GM21529 (cell line): Measurements from ENCODE around the gene RBM26.

ENCODE experiments used
- ATAC-seq: cut with Tn5 transposase; IDR thresholded peaks from one replicate; pipeline ENCODE4 v1.9.1; 2021; ENCODE audit not compliant: unreplicated experiment

RBM26 gene

GRCh38 chr13:79341202-79341601 is 64.9 kb downstream of the RBM26 start:
- no peak for ATAC-seq

- no peak for ATAC-seq
These were observed 65.6 kb downstream of the RBM26 start for GRCh38 chr13:79340490-79340889.

- no peak for ATAC-seq
These were observed 67.7 kb downstream of the RBM26 start for GRCh38 chr13:79338343-79338742.

DNA sequence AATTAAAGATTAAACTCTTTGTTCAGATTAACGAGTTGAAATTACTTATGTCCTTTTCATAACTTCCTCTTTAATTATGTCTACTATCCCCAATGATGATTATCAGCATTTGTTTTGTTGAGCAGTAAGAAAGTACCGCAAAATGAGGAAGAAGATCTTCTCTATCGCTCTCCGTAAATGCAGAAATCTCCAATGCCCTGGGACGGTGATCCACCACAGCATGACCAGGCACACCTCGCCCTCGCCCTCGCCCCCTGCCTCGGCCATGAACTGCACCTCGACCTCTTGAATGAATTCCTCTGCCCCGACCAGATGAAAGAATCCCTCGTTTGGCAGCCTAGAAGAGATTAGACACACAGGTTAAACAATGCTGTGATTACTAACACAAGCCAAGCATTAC is 69.1 kb downstream of the RBM26 start:
- ATAC-seq, result no peak

GRCh38 chr13:79328510-79328909 is 77.5 kb downstream of the RBM26 start:
- ATAC-seq, result no peak

- ATAC-seq, result no peak
These were observed 85.6 kb downstream of the RBM26 start for GRCh38 chr13:79320433-79320832.

DNA sequence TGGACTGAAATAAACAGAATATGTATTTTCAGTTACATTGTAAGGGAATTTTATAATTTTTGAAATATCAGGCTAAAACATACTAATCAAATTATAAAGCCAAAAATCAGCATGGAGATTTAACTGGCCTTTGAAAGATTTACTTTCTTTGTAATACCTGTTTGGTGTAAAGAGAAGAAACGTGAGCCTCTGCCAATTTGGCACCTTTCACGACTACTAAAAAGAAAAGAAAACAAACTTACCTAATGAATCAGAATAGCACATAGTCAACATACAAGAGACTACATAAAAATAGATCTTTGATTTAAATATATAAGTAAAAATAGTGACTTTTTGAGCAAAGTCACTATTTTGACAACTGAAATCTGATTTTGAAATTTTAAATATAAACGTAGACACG is 87.4 kb downstream of the RBM26 start:
- ATAC-seq, result no peak

DNA sequence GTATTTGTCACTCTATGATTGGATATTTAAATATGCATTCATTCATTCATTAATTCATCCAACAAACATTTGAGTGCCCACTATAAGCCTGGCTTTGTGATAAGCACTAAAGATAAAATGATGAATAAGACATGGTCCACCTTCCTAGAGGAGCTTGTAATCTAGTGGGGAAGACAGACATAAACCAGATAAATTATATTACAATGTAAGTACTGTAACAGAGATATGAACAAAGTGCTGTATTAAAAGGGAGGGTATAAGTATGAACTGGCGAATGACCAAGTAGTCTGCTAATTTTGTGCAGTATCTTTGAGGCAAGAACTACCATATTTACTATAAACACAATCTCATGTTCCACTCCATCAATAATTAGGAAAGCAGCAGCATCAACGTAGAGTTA is 88.2 kb downstream of the RBM26 start:
- ATAC-seq, result no peak

DNA sequence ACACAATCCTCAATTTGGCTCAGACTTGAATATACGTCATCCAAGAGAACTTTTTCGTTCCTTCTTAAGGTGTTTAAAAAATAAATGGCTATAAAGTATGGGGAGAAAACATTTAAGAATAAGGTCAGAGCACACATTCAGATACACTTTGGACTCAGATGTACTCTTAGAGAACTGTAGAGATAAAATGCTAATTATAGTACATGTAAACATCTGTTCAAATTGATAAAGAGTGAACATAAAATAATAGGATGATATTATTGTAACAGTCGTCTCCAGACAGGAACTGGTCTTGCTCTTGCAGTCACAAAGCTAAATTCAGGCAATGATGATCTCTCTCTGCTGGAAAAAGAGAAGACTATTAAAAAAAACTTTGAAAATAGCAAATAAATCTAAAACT is 91.4 kb downstream of the RBM26 start:
- ATAC-seq, result no peak

GRCh38 chr13:79312340-79312855 is 93.7 kb downstream of the RBM26 start:
- no peak for ATAC-seq

DNA sequence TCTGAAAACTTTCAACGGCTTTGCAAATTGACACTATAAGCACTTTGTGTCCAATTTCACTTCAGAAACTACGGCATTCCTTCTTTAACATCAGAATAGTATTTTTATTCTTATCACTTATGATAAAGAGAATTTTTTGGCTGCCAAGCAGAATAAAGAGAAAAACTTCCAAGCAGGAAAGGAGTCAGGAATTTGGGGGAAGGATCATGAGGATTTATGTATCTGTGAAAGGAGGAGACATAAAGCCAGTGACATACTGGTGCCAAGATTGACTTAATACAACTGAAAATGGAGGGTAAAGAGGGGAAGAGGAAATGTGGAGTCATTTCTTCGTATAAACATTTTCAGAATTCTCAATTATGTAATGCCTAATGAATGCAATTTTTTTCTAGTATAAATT is 94.7 kb downstream of the RBM26 start:
- no peak for ATAC-seq

DNA sequence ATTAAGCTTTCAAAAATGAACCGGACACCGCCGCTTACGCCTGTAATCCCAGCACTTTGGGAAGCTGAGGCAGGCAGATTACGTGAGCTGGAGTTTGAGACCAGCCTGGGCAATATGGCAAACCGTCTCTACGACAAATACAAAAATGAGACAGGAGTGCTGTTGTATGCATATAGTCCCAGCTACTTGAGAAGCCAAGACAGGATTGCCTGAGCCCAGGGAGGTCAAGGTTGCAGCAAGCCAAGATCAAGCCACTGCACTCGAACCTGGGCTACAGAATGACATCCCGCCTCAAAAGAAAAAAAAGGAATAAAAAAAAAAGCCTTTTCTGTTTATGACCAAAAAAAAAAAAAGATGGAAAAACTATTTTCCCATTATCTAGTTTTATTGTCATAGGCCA is 96.4 kb downstream of the RBM26 start:
- no peak for ATAC-seq

DNA sequence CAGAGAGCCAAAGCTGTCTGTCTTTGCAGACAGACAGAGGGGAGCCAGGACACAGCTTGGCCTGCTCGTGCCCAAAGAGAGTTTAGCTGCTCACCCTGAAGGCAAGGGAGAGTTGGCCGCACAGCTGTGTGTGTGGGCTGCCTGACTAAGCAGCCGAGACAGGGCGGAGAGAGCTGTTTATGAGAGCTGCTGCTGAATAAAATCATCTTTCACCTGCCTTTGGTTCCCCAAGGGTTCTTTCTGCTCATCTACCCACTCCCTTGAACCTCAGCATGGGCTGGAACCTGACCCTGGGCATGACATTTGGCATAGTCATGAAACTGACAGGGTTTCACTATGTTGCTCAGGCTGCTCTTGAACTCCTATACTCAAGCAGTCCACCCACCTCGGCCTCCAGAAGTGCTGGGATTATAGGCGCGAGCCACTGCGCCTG is 98.2 kb downstream of the RBM26 start:
- ATAC-seq, result peak; percentile 85

GRCh38 chr13:79307433-79307861 is 98.6 kb downstream of the RBM26 start:
- peak; percentile 29 for ATAC-seq

DNA sequence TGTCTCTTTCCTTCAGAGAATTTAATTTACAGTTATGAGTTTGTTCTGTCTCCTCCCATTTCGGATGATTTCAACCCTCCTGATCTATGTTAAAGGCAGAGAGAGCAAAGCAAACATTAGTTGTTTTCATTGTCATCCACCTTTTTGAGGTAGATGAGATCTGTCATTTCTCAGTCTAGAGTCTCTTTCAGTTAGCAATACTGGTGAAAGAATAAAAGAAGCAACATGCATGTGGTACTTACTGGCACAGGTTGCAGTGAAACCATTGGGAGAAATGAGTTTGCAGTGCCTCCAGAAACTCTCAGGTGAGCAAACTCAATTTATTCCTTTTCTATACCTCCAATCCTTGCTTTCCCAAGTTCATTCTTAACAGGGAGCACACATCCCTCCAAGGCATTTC is 99.4 kb downstream of the RBM26 start:
- no peak for ATAC-seq

DNA sequence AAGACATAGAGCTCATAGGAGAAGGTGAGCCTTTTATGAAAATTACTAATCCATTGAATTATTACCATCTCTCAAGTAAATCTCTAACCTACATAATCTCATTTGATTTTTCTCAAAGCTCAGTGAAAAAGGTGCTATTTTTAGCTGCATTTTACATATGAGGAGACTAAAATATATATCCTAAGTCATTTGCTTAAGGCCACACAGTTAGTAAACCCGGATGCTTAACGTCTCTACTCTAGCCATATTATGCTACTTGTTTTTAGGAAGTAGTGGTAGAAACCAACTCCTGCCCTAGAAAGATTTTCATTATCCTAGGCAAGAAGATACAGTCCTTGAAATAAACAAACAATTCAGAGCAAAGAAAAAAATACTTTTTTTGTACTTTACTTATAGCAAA is 108.9 kb downstream of the RBM26 start:
- ATAC-seq, result peak; percentile 84

DNA sequence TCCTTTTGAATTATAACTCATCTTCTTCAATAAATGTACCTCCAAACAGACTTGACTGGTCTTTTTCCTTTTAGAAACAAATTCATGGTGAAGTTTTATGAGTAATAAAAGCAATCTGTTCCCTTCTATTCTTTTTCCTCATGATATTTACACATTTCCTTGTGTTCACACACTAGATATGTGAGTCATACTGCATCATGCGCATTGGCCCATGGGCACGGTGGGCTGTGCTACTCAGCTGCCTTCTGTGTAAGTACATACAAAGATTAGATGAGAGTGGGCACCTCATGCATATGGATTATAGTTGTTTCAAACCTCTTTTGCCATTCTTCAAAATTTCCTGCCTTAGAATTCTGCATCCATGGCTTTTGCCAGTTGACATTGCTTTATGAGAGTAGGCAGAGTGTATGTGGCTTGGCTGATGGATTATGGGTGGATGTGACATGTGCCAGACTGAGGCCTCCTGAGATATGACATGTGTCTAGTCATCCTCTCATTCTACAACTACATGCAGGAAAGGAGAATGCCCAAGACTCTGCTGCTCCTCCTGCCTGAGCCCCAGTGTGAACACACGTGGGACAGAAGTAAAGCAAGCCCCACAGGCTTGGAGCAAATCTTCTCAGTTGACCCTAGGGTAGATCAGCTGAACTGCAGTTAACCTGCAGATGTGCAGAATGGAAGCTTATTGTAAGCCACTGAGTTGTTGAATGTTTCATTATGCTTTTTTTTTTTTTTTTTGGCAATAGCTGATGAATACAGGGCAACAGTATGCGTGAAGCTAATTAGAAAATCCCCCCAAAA is 109.9 kb downstream of the RBM26 start:
- ATAC-seq, result no peak

DNA sequence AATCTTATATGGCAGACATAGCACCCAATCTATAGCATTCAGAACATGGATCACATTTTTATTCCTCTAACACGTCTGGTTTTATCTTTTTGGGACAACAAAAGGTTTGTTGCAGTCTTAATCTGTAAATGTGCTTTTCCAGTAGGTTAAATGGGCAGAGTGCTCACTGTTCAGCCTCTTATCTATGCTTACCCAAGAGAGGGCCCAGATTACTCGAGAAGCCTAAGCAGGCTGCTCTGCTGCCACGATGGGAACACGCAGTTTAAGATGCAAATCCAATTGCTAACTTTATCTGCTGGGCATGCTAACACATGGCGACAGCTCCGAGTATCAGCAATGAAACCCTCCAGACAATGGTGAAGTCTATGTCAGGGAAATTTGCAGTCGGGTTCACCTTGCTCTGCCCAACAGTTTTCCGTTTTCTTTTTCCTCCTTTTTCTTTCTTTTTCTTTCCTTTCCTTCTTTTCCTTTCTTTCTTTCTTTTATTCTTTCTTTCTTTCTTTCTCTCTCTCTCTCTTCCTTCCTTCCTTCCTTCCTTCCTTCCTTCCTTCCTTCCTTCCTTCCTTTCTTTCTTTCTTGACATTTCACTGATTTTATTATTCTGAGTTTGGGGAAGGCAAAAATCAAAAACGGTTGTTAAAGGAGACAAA is 115.3 kb downstream of the RBM26 start:
- ATAC-seq, result no peak

DNA sequence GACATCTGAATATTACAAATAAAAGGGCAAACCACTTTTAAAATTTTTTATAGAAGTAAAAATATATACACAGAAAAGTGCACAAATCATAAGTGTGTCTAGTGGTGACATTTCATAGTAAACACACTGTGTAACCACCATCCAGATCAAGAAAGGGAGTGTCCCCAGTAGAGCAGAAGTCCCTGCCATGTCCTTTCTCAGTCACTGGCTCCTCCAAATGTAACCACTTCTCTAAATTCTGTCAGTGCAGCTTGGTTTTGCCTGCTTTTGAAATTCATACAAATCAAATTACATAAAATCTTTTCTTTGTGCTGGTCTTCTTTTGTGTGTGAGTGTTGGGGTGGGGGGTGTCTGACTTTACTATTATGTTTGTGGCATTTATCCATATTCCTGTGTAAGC is 116.5 kb downstream of the RBM26 start:
- no peak for ATAC-seq

DNA sequence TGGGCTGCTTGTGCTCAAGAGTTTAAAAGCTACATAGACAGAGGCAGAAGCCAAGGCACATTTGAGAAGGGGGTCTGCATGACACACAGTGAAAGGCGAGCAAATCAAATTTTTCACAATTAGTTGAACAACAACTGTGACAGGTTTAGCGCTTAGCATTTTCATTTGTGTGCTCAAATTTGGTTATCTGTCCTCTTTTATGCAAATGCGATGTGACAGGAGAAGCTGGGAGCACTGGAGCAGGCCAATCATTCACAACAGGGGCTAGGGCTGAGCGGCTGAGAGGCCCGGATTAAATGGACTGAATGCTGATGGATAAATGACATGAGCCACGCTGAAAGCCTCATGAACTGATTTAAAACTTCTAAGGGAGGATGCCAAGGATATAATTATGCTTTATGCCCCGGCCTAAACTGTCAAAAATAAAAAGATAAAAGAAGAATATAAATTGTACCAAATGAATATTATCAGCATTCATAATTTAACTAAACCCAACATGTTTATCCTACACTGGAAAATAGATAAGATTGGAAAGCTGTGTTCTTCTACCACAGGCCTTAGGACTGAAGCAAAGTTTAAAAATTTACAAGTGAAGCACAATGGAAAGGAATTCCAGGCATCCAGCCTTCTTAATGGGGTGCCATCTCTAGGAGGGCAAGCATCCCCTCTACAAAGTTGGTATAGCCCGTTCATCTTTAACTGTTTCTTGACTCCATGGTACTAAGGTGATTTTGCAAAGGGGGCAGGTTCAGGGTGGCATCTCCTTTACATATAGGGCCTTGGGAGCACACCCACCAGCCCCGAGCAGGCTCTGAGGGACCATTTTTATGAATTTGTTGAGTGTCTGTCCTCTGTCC is 117.9 kb downstream of the RBM26 start:
- ATAC-seq, result no peak

DNA sequence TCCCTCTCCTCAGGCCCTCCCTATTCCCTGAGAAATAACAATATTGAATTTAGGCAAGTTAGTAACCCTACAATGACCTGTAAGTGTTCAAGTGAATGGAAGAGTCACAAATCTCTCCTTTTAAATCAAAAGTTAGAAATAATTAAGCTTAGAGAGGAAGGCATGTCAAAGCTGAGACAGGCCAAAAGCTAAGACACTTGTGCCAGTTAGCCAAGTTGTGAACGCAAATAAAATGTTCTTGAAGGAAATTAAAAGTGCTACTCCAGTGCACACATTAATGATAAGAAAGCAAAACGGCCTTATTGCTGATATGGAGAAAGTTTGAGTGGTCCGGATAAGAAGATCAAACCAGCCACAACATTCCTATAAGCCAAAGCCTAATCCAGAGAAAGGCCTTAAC is 120.9 kb downstream of the RBM26 start:
- no peak for ATAC-seq
